ENCODE results near the gene ZSWIM3.
A peak's percentile ranks its signal among the peaks of the same experiment; 100 is the strongest.

Gene ZSWIM3

GRCh38 chr20:45910670-45911485, 53.5 kb downstream of the ZSWIM3 start:
- peak; percentile 96 for DNase-seq (ENCODE audit: low spot score)

GRCh38 chr20:45911486-45912343, 54.3 kb downstream of the ZSWIM3 start, which contains the start of gene PLTP:
Gene PLTP, minus strand, starts transcription at chr20:45912155. Its CDS starts 703 bp downstream, at chr20:45911452.
- peak; percentile 77 for DNase-seq (ENCODE audit: low spot score)

- DNase-seq (ENCODE audit: low spot score): no peak
These were observed 54.9 kb downstream of the ZSWIM3 start for GRCh38 chr20:45912344-45912682.

GRCh38 chr20:45913116-45913515, 55.7 kb downstream of the ZSWIM3 start:
- no peak for DNase-seq (ENCODE audit: low spot score)

- DNase-seq (ENCODE audit: low spot score): peak; percentile 29
These were observed 60.4 kb downstream of the ZSWIM3 start for GRCh38 chr20:45917790-45918141.

- DNase-seq (ENCODE audit: low spot score): no peak
These were observed 60.8 kb downstream of the ZSWIM3 start for GRCh38 chr20:45918182-45918737.

GRCh38 chr20:45918779-45919537, 61.5 kb downstream of the ZSWIM3 start:
- no peak for DNase-seq (ENCODE audit: low spot score)

- DNase-seq (ENCODE audit: low spot score): no peak
These were observed 62.4 kb downstream of the ZSWIM3 start for GRCh38 chr20:45919542-45920399.

- DNase-seq (ENCODE audit: low spot score): no peak
These were observed 63.3 kb downstream of the ZSWIM3 start for GRCh38 chr20:45920462-45921336.

GRCh38 chr20:45921337-45922189, 64.1 kb downstream of the ZSWIM3 start:
- DNase-seq (ENCODE audit: low spot score): no peak

GRCh38 chr20:45924391-45925261, 67.2 kb downstream of the ZSWIM3 start:
- peak; percentile 49 for DNase-seq (ENCODE audit: low spot score)

GRCh38 chr20:45925821-45926506, 68.5 kb downstream of the ZSWIM3 start:
- no peak for DNase-seq (ENCODE audit: low spot score)

- no peak for DNase-seq (ENCODE audit: low spot score)
These were observed 69.3 kb downstream of the ZSWIM3 start for GRCh38 chr20:45926731-45927070.

- no peak for DNase-seq (ENCODE audit: low spot score)
These were observed 69.9 kb downstream of the ZSWIM3 start for GRCh38 chr20:45927071-45927878.

Measured in GM03348 (cell line).